Fibroblast of lung (primary cell): Measurements from ENCODE around the gene OR4A16. TPM values are rescaled to one million over a fixed set of nuclear protein-coding genes. Genes with fewer than 3 reads are reported as not detected.

Experiments
- DNase-seq, 2 donors: peaks; one replicate each; pipeline versions ENCODE4 v3.0.0 to v3.0.0-alpha.2; 2010; ENCODE audit warnings: low read depth in 2 of 2
- H2AFZ ChIP-seq: 2 replicates; pipeline ENCODE4 v1.5.1; 2012; ENCODE audit warnings: low read length, control low read depth, inconsistent platforms
- H3K27ac ChIP-seq: 2 replicates; pipeline ENCODE4 v1.5.1; 2011; ENCODE audit warnings: low read length, control low read depth; ENCODE audit not compliant: insufficient read depth
- H3K27me3 ChIP-seq: 2 replicates; pipeline ENCODE4 v1.5.1; 2011; ENCODE audit warnings: mild to moderate bottlenecking, low read length; ENCODE audit not compliant: control insufficient read depth, insufficient read depth
- H3K36me3 ChIP-seq: 2 replicates; pipeline ENCODE4 v1.5.1; 2011; ENCODE audit warnings: low read length; ENCODE audit not compliant: control insufficient read depth, insufficient read depth
- H3K4me1 ChIP-seq: 2 replicates; pipeline ENCODE4 v1.5.1; 2011; ENCODE audit warnings: low read length; ENCODE audit not compliant: control insufficient read depth, insufficient read depth; ENCODE audit errors: extremely low read depth
- H3K4me2 ChIP-seq: 2 replicates; pipeline ENCODE4 v1.5.1; 2011; ENCODE audit warnings: low read length, control low read depth; ENCODE audit not compliant: insufficient read depth; ENCODE audit errors: extremely low read depth
- H3K4me3 ChIP-seq, 4 experiments: fragments of 200-600 bp in 1 of 4; sonication (generic) in 1 of 4; replicated peaks in 1 of 4; 2 replicates each; pipeline ENCODE4 v1.5.1; 2011 to 2016; ENCODE audit warnings: low read length in 4 of 4, low read depth in 3 of 4, mild to moderate bottlenecking in 3 of 4, control low read depth in 2 of 4, inconsistent platforms in 1 of 4, mixed read lengths in 1 of 4; ENCODE audit not compliant: insufficient read depth in 1 of 4; ENCODE audit errors: control extremely low read depth in 1 of 4
- H3K79me2 ChIP-seq: 2 replicates; pipeline ENCODE4 v1.5.1; 2012; ENCODE audit warnings: mild to moderate bottlenecking, low read length, inconsistent platforms; ENCODE audit not compliant: control insufficient read depth, insufficient read depth
- H3K9ac ChIP-seq: 2 replicates; pipeline ENCODE4 v1.5.1; 2011; ENCODE audit warnings: mild to moderate bottlenecking, low read length, control low read depth; ENCODE audit not compliant: insufficient read depth
- H3K9me3 ChIP-seq: 2 replicates; pipeline ENCODE4 v1.5.1; 2012; ENCODE audit warnings: low read depth, low read length; ENCODE audit not compliant: control insufficient read depth, insufficient read depth
- H4K20me1 ChIP-seq: 2 replicates; pipeline ENCODE4 v1.5.1; 2011; ENCODE audit warnings: low read length; ENCODE audit not compliant: control insufficient read depth, insufficient read depth; ENCODE audit errors: extremely low read depth
- EZH2 ChIP-seq: IDR thresholded peaks from 2 replicates; pipeline ENCODE4 v1.5.1; 2012; ENCODE audit warnings: low read length, control low read depth, mild to moderate bottlenecking; ENCODE audit errors: missing control alignments
- polyA minus RNA-seq: library from RNA; depleted of rRNA, polyadenylated mRNA; stranded (reverse); fragments of >200 nt; gene quantifications from 2 replicates; pipeline ENCODE4 v1.2.3, GENCODE V29; 2011; ENCODE audit warnings: low replicate concordance
- polyA plus RNA-seq, 2 donors: library from polyadenylated mRNA; depleted of rRNA in 1 of 2; stranded (reverse) in 1 of 2; unstranded in 1 of 2; fragments of >200 nt; gene quantifications; 2 replicates each; pipeline ENCODE4 v1.2.1, GENCODE V29; 2011 to 2012; ENCODE audit warnings: missing spikeins in 1 of 2
- total RNA-seq: library from RNA; depleted of rRNA; stranded (reverse); fragments of >200 nt; gene quantifications from 2 replicates; pipeline ENCODE4 v1.2.1, GENCODE V29; 2014
- TF ChIP-seq, protein P1 (sequence below), 2 donors: IDR thresholded peaks in 1 of 2; conservative IDR thresholded peaks in 1 of 2; 1 replicate in 1 of 2; 2 replicates in 1 of 2; pipeline ENCODE4 v1.5.1; 2011 to 2012; ENCODE audit warnings: low read length in 2 of 2, control low read depth in 1 of 2, inconsistent platforms in 1 of 2, low read depth in 1 of 2, mild to moderate bottlenecking in 1 of 2

Gene OR4A16, protein sequence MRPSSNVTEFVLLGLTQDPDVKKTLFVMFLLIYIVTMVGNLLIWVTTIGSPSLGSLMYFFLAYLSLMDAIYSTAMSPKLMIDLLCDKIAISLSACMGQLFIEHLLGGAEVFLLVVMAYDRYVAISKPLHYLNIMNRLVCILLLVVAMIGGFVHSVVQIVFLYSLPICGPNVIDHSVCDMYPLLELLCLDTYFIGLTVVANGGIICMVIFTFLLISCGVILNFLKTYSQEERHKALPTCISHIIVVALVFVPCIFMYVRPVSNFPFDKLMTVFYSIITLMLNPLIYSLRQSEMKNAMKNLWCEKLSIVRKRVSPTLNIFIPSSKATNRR
- total RNA-seq, result not detected in 2 replicates
- polyA plus RNA-seq, result not detected in 2 replicates
- polyA plus RNA-seq (2012), result not detected in 2 replicates
- not detected in 2 replicates for polyA minus RNA-seq

- H3K4me3 ChIP-seq, result no peak within 1 kb of the TSS
- TF ChIP-seq, protein P1, sequence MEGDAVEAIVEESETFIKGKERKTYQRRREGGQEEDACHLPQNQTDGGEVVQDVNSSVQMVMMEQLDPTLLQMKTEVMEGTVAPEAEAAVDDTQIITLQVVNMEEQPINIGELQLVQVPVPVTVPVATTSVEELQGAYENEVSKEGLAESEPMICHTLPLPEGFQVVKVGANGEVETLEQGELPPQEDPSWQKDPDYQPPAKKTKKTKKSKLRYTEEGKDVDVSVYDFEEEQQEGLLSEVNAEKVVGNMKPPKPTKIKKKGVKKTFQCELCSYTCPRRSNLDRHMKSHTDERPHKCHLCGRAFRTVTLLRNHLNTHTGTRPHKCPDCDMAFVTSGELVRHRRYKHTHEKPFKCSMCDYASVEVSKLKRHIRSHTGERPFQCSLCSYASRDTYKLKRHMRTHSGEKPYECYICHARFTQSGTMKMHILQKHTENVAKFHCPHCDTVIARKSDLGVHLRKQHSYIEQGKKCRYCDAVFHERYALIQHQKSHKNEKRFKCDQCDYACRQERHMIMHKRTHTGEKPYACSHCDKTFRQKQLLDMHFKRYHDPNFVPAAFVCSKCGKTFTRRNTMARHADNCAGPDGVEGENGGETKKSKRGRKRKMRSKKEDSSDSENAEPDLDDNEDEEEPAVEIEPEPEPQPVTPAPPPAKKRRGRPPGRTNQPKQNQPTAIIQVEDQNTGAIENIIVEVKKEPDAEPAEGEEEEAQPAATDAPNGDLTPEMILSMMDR (conservative IDR thresholded peaks at IDR 0.05 in 1 of 2, IDR thresholded peaks at IDR 0.05 in 1 of 2; ENCODE audit: low read depth in 1 of 2, low read length in 2 of 2), result no peak
- TF ChIP-seq EZH2, result no peak
- H3K27me3 ChIP-seq, result no peaks in the 10 kb centered on the region
- no peaks in the 10 kb centered on the region for H3K79me2 ChIP-seq
- no peak within 1 kb of the TSS for H2AFZ ChIP-seq
- no peak within 1 kb of the TSS for H3K27ac ChIP-seq
- H3K9me3 ChIP-seq, result no peaks in the 10 kb centered on the region
- H4K20me1 ChIP-seq, result no peaks in the 10 kb centered on the region
- H3K9ac ChIP-seq, result no peak within 1 kb of the TSS
- H3K36me3 ChIP-seq, result no peaks in the 10 kb centered on the region
- no peak for DNase-seq
- H3K4me1 ChIP-seq, result no peaks in the 10 kb centered on the region
- no peak within 1 kb of the TSS for H3K4me2 ChIP-seq
Measured at GRCh38 chr11:55342901-55343300, at the start of gene OR4A16. Gene OR4A16 (plus strand): TSS chr11:55343201. CDS start chr11:55343201, 0 bp downstream.

GRCh38 chr11:55324500-55324899, 18.5 kb upstream of the OR4A16 start:
- H4K20me1 ChIP-seq, result no peaks in the 10 kb centered on the region
- no peak for TF ChIP-seq EZH2
- TF ChIP-seq, protein P1 (conservative IDR thresholded peaks at IDR 0.05 in 1 of 2, IDR thresholded peaks at IDR 0.05 in 1 of 2; ENCODE audit: low read depth in 1 of 2, low read length in 2 of 2), result no peak
- no peaks in the 10 kb centered on the region for H3K36me3 ChIP-seq
- no peaks in the 10 kb centered on the region for H3K9me3 ChIP-seq
- DNase-seq, result no peak
- H3K27ac ChIP-seq, result no peak overlapping the region
- H3K9ac ChIP-seq, result no peak overlapping the region
- no peak overlapping the region for H3K4me3 ChIP-seq
- no peaks in the 10 kb centered on the region for H3K79me2 ChIP-seq
- no peak overlapping the region for H3K4me2 ChIP-seq
- H3K4me1 ChIP-seq, result no peaks in the 10 kb centered on the region
- no peak overlapping the region for H2AFZ ChIP-seq
- no peaks in the 10 kb centered on the region for H3K27me3 ChIP-seq

DNA sequence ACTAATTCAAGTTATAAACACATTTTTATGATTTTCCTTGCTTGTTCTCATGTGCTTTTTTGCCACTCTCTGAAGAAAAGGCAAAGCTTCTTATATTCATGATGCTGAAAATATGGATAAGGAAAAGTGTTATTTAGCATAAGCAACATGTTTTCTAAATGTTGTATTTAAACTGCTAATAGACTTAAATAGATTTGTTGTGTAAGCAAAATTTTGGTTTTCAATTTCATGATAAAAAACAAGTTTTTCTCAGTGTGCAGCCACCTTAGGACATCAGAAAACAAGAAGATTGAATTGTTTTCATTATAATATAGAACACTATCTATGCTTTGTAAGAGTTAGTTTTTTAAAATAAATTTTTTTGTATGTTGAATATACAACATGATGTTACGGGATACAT, 2.3 kb downstream of the OR4A16 start:
- TF ChIP-seq, protein P1 (conservative IDR thresholded peaks at IDR 0.05 in 1 of 2, IDR thresholded peaks at IDR 0.05 in 1 of 2; ENCODE audit: low read depth in 1 of 2, low read length in 2 of 2), result no peak
- TF ChIP-seq EZH2, result no peak
- H3K9ac ChIP-seq, result no peak overlapping the region

More for the DNA sequence above, 2.3 kb downstream of the OR4A16 start:
- no peak for DNase-seq
- no peak overlapping the region for H3K27ac ChIP-seq
- H3K79me2 ChIP-seq, result no peaks in the 10 kb centered on the region
- H3K9me3 ChIP-seq, result no peaks in the 10 kb centered on the region
- H3K36me3 ChIP-seq, result no peaks in the 10 kb centered on the region
- no peak overlapping the region for H3K4me2 ChIP-seq
- no peaks in the 10 kb centered on the region for H3K4me1 ChIP-seq
- H3K4me3 ChIP-seq, result no peak overlapping the region
- H2AFZ ChIP-seq, result no peak overlapping the region
- H4K20me1 ChIP-seq, result no peaks in the 10 kb centered on the region
- no peaks in the 10 kb centered on the region for H3K27me3 ChIP-seq
